Measurements from ENCODE around the gene ZNF77.

The ZNF77 gene

GRCh38 chr19:2949939-2950285, 5.1 kb upstream of the ZNF77 start:
- Histone ChIP-seq H3K4me1 (ENCODE audit: control insufficient read depth, low read length) (peaks cover 13% of the 10 kb centered on the region), H3K79me2 (ENCODE audit: control insufficient read depth, low read length) (peaks cover 17% of the 10 kb centered on the region), H4K20me1 (ENCODE audit: control insufficient read depth, insufficient read depth, low read depth, low read length) (peaks cover 7% of the 10 kb centered on the region; the same call in 1 of the 2 replicates), H3K4me2 (ENCODE audit: low read length) (peak overlapping the region; percentile 88), H3K9me3 (ENCODE audit: control insufficient read depth, insufficient read depth, low read length) (no peaks in the 10 kb centered on the region), H3K27ac (ENCODE audit: low read depth, low read length) (peak overlapping the region; percentile 66), H3K4me3 (ENCODE audit: low read length) (peak overlapping the region; percentile 87), H3K9me2 (replicated peaks; ENCODE audit: control insufficient read depth, low read length) (no peaks in the 10 kb centered on the region), H3F3A (ENCODE audit: control insufficient read depth, insufficient read depth) (0 out of 2 replicates have a peak, but pooled peaks cover 4% of the 10 kb centered on the region), H3K27me3 (ENCODE audit: control insufficient read depth, low read length) (no peaks in the 10 kb centered on the region), H3K36me3 (ENCODE audit: control insufficient read depth, low read length) (peaks cover 7% of the 10 kb centered on the region; the same call in 1 of the 2 replicates)
- TF ChIP-seq, protein P1, sequence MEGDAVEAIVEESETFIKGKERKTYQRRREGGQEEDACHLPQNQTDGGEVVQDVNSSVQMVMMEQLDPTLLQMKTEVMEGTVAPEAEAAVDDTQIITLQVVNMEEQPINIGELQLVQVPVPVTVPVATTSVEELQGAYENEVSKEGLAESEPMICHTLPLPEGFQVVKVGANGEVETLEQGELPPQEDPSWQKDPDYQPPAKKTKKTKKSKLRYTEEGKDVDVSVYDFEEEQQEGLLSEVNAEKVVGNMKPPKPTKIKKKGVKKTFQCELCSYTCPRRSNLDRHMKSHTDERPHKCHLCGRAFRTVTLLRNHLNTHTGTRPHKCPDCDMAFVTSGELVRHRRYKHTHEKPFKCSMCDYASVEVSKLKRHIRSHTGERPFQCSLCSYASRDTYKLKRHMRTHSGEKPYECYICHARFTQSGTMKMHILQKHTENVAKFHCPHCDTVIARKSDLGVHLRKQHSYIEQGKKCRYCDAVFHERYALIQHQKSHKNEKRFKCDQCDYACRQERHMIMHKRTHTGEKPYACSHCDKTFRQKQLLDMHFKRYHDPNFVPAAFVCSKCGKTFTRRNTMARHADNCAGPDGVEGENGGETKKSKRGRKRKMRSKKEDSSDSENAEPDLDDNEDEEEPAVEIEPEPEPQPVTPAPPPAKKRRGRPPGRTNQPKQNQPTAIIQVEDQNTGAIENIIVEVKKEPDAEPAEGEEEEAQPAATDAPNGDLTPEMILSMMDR (IDR thresholded peaks at IDR 0.05; ENCODE audit: low read depth, low read length, poor library complexity, severe bottlenecking) = no peak
- TF ChIP-seq EZH2phosphoT487 (IDR thresholded peaks at IDR 0.05; ENCODE audit: borderline replicate concordance, low read length) = no peak

DNA sequence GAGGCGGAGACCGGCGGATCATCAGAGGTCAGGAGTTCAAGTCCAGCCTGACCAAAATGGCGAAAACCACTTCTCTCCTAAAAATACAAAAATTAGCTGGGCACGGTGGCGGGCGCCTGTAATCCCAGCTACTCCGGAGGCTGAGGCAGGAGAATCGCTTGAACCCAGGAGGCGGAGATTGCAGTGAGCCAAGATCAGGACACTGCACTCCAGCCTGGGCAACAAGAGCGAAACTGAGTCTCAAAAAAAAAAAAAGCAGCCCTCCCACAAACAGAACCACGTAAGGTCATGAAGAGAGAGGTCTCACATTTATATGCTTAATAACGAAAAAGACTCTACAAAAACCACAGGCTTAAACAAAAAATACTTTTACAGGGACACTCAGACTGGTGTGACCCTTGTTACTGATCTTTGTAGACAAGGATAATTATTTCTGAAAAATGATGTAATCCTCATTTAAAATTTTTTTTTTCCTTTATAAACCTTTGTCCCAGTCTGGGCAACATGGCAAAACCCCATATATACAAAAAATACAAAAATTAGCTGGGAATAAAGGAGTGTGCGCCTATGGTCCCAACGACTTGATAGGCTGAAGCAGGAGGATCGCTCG, 909 bp upstream of the ZNF77 start:
- Histone ChIP-seq H3K36me3 (ENCODE audit: control insufficient read depth, low read length) (peaks cover 7% of the 10 kb centered on the region; the same call in 1 of the 2 replicates), H3K9me3 (ENCODE audit: control insufficient read depth, insufficient read depth, low read length) (no peaks in the 10 kb centered on the region), H4K20me1 (ENCODE audit: control insufficient read depth, insufficient read depth, low read depth, low read length) (peaks cover 7% of the 10 kb centered on the region; the same call in 1 of the 2 replicates), H3K4me1 (ENCODE audit: control insufficient read depth, low read length) (peaks cover 13% of the 10 kb centered on the region), H3K27ac (ENCODE audit: low read depth, low read length) (no peak overlapping the region), H3F3A (ENCODE audit: control insufficient read depth, insufficient read depth) (0 out of 2 replicates have a peak, but pooled peaks cover 4% of the 10 kb centered on the region), H3K9me2 (replicated peaks; ENCODE audit: control insufficient read depth, low read length) (no peaks in the 10 kb centered on the region), H3K79me2 (ENCODE audit: control insufficient read depth, low read length) (peaks cover 23% of the 10 kb centered on the region), H3K4me3 (ENCODE audit: low read length) (peak overlapping the region; percentile 78), H3K4me2 (ENCODE audit: low read length) (peak overlapping the region; percentile 72), H3K27me3 (ENCODE audit: control insufficient read depth, low read length) (no peaks in the 10 kb centered on the region)
- TF ChIP-seq, protein P1 (IDR thresholded peaks at IDR 0.05; ENCODE audit: low read depth, low read length, poor library complexity, severe bottlenecking) = no peak
- no peak for TF ChIP-seq EZH2phosphoT487 (IDR thresholded peaks at IDR 0.05; ENCODE audit: borderline replicate concordance, low read length)

- no peaks in the 10 kb centered on the region for H3K9me3 ChIP-seq (ENCODE audit: control insufficient read depth, insufficient read depth, low read length)
- H3K4me2 ChIP-seq (ENCODE audit: low read length) = peak overlapping the region; percentile 72
- H4K20me1 ChIP-seq (ENCODE audit: control insufficient read depth, insufficient read depth, low read depth, low read length) = peaks cover 3% of the 10 kb centered on the region; the same call in 1 of the 2 replicates
- no peak overlapping the region for H3K27ac ChIP-seq (ENCODE audit: low read depth, low read length)
- no peaks in the 10 kb centered on the region for H3K9me2 ChIP-seq (replicated peaks; ENCODE audit: control insufficient read depth, low read length)
- peaks cover 9% of the 10 kb centered on the region for H3K4me1 ChIP-seq (ENCODE audit: control insufficient read depth, low read length)
- peak overlapping the region; percentile 78 for H3K4me3 ChIP-seq (ENCODE audit: low read length)
- H3K27me3 ChIP-seq (ENCODE audit: control insufficient read depth, low read length) = no peaks in the 10 kb centered on the region
- peaks cover 12% of the 10 kb centered on the region for H3K79me2 ChIP-seq (ENCODE audit: control insufficient read depth, low read length)
- peaks cover 4% of the 10 kb centered on the region; the same call in 1 of the 2 replicates for H3K36me3 ChIP-seq (ENCODE audit: control insufficient read depth, low read length)
- TF ChIP-seq, protein P1 (IDR thresholded peaks at IDR 0.05; ENCODE audit: low read depth, low read length, poor library complexity, severe bottlenecking) = no peak
- TF ChIP-seq EZH2phosphoT487 (IDR thresholded peaks at IDR 0.05; ENCODE audit: borderline replicate concordance, low read length) = no peak
- 0 out of 2 replicates have a peak, but pooled peaks cover 4% of the 10 kb centered on the region for H3F3A ChIP-seq (ENCODE audit: control insufficient read depth, insufficient read depth)
Observed at GRCh38 chr19:2944403-2944774, 382 bp downstream of the ZNF77 start.
